GM18520 (cell line): Measurements from ENCODE around the gene IMPA2.

Experiments used
- ATAC-seq: cut with Tn5 transposase; IDR thresholded peaks from one replicate; pipeline ENCODE4 v1.9.1; 2021; ENCODE audit not compliant: unreplicated experiment

Gene IMPA2

DNA sequence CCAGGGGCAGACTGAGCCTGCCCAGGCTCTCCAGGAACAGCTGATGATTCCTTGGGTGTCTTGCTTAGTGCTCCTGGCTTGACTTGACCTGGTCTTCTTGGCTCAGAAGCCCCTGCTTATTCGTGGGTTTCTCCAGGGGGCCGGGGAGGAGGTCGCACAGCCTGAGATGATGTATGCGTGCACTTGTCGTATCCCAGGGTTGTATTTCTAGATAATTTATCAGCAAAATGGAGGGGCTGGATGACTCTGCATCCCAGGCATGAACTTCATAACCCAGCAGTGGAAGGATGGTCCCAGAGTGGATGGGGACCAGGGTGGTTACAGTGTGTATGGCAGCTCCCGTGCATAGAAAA is 25.2 kb downstream of the IMPA2 start:
- ATAC-seq = no peak

DNA sequence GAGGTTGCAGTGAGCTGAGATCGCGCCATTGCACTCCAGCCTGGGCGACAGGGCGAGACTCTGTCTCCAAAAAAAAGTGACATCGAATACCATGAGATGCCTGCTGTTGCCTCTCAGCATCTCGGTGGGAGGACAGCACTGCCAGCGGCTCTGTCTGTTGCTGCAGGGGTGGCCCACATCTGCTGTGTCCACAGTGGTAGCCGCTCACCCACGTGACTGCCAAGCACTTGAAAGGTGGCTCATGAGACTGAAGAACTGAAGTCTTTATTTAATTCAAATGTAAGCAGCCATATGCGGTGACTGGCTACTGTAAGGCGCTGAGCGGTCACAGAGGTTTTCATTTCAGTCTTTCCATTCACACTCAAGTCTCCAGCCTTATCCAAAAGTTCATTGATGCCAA is 25.8 kb downstream of the IMPA2 start:
- ATAC-seq = no peak

GRCh38 chr18:12008181-12008767 is 27.0 kb downstream of the IMPA2 start:
- no peak for ATAC-seq

GRCh38 chr18:12008842-12009580 is 27.7 kb downstream of the IMPA2 start:
- ATAC-seq = no peak

- no peak for ATAC-seq
Observed at GRCh38 chr18:12009581-12010140, 28.4 kb downstream of the IMPA2 start.

GRCh38 chr18:12010187-12010802 is 29.0 kb downstream of the IMPA2 start:
- ATAC-seq = no peak

GRCh38 chr18:12011199-12011956 is 30.1 kb downstream of the IMPA2 start:
- no peak for ATAC-seq

DNA sequence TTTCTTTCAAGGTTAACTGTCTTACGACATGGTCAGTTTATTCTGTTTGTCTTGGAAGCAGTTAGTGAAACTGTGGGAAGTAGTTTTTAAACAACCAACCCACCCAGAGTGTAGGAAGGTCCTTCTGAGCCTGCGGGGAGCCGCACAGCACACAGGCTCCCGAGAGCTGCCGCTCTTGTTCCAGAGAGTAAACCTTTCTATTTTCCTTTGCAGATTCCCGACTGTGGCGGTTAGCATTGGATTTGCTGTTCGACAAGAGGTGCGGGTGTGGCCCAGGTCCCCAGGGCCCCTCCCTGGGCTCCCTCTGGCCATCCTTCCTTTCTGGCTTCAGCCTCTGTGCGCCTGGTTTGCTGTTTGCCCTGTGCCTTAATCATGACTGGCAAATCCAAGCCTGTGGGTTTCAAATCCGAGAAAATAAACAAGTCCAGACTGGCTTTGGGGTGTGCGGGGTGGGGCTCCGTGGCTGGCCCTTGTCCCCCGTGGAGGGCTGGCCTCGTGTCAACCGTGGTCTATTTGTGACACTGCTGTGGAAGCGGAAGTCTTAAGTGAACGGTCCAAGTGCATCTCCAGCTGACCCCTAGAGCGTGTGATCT is 30.7 kb downstream of the IMPA2 start:
- ATAC-seq = no peak

DNA sequence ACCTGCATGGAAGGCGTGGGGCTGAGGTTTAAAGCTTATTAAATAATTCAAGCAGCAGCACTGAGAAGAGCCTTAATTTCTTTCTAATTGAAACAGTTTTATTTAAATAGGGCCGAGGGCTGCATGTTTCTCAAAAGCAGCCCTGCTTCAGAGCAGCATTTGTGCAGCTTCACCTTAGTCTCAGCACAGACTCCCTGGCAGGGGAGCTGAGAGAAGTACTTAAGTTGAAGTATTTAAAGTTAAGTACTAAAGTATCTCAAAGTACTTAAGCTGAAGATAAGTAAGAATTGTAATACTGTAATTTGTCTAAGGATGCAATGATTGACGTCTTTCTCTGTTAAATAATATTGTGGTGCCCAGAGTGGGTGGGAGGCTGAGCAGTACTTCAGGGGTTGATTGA is 31.4 kb downstream of the IMPA2 start:
- no peak for ATAC-seq

- no peak for ATAC-seq
Observed at GRCh38 chr18:12013186-12013916, 32.0 kb downstream of the IMPA2 start.

- ATAC-seq = no peak
Observed at GRCh38 chr18:12014086-12014485, 32.8 kb downstream of the IMPA2 start.

GRCh38 chr18:12014521-12015415 is 33.5 kb downstream of the IMPA2 start:
- ATAC-seq = no peak

DNA sequence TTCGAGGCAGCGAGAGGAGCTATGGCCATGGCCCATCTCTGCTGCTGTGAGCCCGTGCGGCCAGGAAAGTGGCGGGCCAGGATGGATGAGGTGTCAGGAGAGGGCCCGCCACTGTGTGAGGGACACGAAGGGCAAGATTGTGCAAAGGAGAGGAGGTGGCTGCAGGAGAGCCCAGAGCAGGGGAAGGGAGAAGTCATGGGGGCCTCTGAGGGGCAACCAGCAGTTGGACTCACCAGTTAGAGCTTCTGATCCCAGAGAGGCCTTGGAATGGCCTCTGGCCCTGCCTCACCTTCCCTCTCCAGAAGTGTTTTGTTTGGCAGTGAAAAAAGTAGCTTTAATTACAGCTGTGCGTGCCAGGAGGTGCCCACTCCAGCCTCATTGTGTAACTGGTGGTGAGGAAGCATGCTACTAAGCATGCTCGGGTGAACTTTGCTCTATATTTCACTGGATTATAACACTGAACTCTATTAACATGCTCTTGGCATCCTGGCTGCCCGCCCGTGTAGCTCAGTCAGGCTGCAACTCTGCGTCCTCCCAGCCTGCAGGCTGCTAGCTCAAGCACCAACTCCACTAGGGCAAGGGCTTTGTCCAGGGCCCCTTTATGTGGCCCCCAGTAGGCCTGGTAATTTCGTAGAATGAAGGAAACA is 34.2 kb downstream of the IMPA2 start:
- ATAC-seq = no peak

- no peak for ATAC-seq
Observed at GRCh38 chr18:12017081-12017480, 35.8 kb downstream of the IMPA2 start.

DNA sequence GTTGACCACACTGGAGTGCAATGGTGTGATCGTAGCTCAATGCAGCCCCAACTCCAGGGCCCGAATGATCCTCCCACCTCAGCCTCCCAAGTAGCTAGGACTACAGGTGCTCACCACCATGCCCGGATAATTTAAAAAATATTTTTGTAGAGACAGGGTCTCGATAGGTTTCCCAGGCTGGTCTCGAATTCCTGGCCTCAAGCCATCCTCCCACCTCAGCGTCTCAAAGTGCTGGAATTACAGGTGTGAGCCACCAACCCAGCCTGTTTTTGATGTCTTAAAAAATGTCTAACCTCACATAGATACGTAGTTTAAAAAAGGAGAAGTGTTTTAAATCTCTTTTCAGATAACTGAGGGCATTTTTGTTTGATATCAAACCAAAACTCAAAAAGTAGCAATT is 37.6 kb downstream of the IMPA2 start:
- no peak for ATAC-seq

DNA sequence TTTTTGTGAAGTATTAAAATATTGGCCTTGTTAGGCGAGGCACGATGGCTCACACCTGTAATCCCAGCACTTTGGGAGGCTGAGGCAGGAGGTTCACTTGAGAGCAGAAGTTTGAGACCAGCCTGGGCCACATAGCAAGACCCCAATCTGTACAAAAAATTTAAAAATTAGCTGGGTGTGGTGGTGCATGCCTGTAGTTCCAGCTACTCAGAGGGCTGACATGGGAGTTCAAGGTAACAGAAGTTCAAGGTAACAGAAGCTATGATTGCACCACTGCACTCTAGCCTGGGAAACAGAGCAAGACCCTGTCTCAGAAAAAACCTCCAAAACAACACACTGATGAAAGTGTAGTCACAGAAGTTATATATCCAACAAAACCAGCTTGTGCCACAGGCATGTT is 39.8 kb downstream of the IMPA2 start:
- ATAC-seq = no peak

DNA sequence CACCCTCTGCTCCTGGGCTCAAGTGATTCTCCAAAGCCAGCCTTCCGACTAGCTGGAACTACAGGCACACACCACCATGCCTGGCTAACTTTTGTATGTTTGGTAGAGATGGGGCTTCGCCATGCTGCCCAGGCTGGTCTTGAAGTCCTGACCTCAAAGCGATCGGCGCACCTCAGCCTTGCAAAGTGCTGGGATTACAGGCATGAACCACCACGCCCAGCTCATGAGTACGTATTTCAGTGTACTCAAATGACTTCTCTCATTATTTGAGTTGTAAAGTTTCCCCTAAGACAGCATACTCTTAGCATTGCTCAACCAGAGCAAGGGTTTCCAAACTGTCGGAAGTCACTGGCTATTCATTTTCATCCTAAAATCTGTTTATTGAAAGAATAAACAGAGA is 40.3 kb downstream of the IMPA2 start:
- ATAC-seq = no peak

GRCh38 chr18:12023375-12023774 is 42.1 kb downstream of the IMPA2 start:
- ATAC-seq = no peak

DNA sequence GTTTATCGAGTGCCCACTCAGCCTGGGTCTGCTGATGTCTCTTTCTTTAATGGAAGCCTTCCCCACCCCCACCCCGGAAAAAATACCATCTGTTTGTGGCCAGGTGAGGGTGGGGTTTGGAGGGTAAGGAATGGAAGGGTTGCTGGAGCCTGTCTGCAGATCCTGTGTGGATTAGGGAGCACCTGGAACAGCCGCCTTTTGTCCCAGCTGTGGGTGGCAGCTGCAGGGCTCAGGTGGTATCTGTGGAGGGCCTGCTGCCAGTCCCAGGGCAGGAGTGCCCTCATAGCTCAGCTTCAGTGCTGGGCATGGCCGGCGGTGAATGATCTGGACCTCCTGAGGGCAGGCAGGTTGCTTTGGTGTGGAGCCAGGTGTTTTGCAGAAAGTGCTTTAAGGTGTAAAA is 45.3 kb downstream of the IMPA2 start:
- no peak for ATAC-seq
